ENCODE data around the gene RHOBTB3. TPM values are rescaled to one million over a fixed set of nuclear protein-coding genes. Genes with fewer than 3 reads are reported as not detected.

Gene RHOBTB3
- total and polyA plus RNA-seq, 8 donors: 13.7 to 730 (median 89.3) TPM

DNA sequence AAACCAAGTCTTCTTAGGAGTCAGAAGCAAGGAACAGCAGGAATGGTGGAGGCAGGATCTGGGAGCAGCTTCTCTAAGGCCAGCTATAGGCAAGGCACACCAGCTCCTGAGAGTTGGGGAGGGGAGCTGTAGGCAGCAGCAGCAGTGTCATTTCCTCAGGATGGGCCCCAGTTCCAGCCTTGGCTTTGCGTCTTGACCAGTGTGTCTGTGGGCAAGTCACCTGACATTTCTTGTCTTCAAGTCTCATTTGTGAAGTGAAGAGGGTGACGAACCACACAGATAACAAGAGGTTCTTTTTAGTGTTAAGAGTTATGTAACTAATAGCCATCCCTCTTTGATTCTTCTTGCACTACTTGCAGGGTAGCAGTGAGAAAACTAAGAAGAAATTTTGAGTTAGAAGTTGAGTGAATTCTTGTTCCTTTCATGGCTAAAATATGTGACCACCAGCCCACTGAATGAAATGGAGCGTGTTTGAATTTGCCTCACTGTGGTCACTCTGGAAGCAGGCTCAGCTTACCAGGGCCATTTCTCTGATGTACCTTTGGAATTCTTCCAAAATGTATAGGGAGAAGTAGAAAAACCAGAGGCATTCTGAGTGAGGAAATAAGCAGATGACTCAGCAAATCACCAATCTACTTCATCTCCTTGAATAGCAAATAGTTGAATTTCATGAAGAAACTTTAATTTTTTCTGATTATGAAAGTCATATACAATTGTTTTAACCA lies 42.4 kb downstream of the RHOBTB3 start:
- TF ChIP-seq, protein P1, sequence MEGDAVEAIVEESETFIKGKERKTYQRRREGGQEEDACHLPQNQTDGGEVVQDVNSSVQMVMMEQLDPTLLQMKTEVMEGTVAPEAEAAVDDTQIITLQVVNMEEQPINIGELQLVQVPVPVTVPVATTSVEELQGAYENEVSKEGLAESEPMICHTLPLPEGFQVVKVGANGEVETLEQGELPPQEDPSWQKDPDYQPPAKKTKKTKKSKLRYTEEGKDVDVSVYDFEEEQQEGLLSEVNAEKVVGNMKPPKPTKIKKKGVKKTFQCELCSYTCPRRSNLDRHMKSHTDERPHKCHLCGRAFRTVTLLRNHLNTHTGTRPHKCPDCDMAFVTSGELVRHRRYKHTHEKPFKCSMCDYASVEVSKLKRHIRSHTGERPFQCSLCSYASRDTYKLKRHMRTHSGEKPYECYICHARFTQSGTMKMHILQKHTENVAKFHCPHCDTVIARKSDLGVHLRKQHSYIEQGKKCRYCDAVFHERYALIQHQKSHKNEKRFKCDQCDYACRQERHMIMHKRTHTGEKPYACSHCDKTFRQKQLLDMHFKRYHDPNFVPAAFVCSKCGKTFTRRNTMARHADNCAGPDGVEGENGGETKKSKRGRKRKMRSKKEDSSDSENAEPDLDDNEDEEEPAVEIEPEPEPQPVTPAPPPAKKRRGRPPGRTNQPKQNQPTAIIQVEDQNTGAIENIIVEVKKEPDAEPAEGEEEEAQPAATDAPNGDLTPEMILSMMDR (IDR thresholded peaks at IDR 0.05): no peak
- no peak for TF ChIP-seq EP300 (IDR thresholded peaks at IDR 0.05)
- no peak for TF ChIP-seq POLR2A (IDR thresholded peaks at IDR 0.05)
- TF ChIP-seq POLR2AphosphoS5 (IDR thresholded peaks at IDR 0.05): no peak
- H3K36me3 ChIP-seq: peaks cover 7 to 19% (median 16%) of the 10 kb centered on the region in 4 donors
- H3K4me1 ChIP-seq: peaks cover 0 to 27% (median 9%) of the 10 kb centered on the region in 4 donors
- peak overlapping the region in 3 of 5 donors; percentile 5 to 71 (median 14) for H3K27ac ChIP-seq
- no peak for DNase-seq
- H3K9me3 ChIP-seq: no peaks in the 10 kb centered on the region
- 72 to 89% (median 87%) methylated on average over 3 of the region's 3 CpGs for WGBS, 5 donors
- intact Hi-C loops (cut with DNase I; ENCODE audit: low total_unique reads): no loop called here
- H3K4me3 ChIP-seq: no peak overlapping the region
- no peaks in the 10 kb centered on the region for H3K27me3 ChIP-seq

DNA sequence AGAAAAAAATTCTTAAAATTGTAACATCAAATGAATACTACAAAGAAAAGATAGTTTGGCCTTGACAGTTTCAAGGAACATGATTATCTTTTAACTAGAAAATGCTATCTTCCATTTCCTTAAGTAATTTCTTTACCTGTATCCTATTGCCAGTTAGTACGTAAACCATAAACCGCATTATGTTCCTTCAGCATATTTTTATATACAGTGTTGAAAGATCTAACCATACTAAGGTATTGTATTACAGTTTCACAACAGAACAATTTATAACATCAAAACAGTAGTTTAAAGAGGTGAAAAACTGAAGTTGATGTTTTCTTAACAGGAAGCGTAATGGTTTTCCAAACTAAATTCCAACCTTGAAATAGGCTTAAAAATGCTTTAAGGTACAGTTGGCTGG lies 46.3 kb downstream of the RHOBTB3 start:
- 95 to 98% (median 97%) methylated on average over 3 of the region's 3 CpGs for WGBS, 5 donors
- Histone ChIP-seq H3K27me3 (no peaks in the 10 kb centered on the region), H3K9me3 (no peaks in the 10 kb centered on the region), H3K4me1 (peaks cover 4 to 49% (median 27%) of the 10 kb centered on the region in 4 donors), H3K4me3 (no peak overlapping the region), H3K27ac (no peak overlapping the region), H3K36me3 (peaks cover 0 to 8% (median 2%) of the 10 kb centered on the region in 4 donors)
- DNase-seq: no peak
- TF ChIP-seq, protein P1 (IDR thresholded peaks at IDR 0.05): no peak
- TF ChIP-seq EP300 (IDR thresholded peaks at IDR 0.05) (no peak), POLR2A (IDR thresholded peaks at IDR 0.05) (no peak), POLR2AphosphoS5 (IDR thresholded peaks at IDR 0.05) (no peak)
- intact Hi-C loops (cut with DNase I; ENCODE audit: low total_unique reads): no loop called here

DNA sequence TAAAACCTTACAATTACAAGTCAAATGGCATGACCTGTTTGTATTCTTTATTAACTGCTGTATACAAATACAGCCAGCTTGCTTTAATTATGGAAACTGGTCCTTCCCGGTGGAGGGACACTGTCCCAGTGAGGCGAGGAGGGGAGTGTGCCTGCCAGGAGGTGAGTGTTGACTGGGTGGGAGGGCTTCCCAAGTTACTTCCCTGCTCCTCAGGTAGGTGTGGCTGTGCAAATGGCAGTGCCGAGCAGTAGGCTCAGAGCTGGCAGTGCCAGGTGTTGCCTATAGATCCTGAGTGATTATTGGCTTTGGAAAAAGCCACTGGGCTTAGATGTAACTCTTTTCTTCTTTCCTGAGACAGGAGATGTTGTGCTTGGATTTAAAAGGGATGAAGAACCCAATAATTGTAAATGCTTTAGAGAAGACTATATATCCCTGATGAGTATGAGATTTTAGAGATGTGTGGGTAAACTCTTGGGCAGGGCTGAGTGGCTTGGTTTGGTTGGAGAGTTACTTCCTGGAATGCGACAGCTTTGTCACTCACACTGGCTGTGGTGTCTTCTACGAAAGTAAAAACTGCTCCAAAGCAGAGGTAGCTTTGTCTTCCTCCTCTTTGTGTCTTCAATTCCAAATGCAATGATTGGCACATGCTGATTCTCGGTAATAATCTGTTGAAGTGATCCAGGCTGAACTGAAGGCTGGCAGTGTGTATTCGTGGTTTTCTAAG lies 47.7 kb downstream of the RHOBTB3 start:
- no peak for DNase-seq
- no peaks in the 10 kb centered on the region for H3K27me3 ChIP-seq
- TF ChIP-seq, protein P1 (IDR thresholded peaks at IDR 0.05): no peak
- TF ChIP-seq POLR2AphosphoS5 (IDR thresholded peaks at IDR 0.05): no peak
- TF ChIP-seq EP300 (IDR thresholded peaks at IDR 0.05): no peak
- no peak for TF ChIP-seq POLR2A (IDR thresholded peaks at IDR 0.05)
- peaks cover 0 to 11% (median 1%) of the 10 kb centered on the region in 4 donors for H3K36me3 ChIP-seq
- WGBS, 5 donors: 59 to 71% (median 68%) methylated on average over 7 of the region's 7 CpGs
- intact Hi-C loops (cut with DNase I; ENCODE audit: low total_unique reads): no loop called here
- H3K9me3 ChIP-seq: no peaks in the 10 kb centered on the region
- peaks cover 4 to 41% (median 22%) of the 10 kb centered on the region in 4 donors for H3K4me1 ChIP-seq
- H3K27ac ChIP-seq: peak overlapping the region; percentile 41 to 79 (median 62)
- H3K4me3 ChIP-seq: no peak overlapping the region

DNA sequence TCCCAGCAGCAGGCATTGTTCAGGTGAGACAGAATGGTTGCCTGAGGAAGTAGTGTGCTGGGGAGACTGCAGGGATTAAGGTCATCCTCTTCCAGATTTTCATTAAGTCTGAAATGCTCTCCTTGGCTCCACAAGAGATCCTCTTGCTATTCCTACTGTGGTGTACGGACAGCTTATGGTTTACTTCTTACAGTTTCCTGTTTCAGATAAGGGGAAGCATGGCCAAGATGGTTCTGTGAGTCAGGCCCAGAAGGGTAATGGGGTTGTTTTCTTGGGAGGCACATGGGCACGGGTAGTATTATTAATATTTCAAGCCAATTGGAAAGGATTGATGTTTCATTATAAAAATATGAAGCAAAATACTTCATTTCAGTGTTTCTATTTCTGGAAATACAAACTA lies 48.5 kb downstream of the RHOBTB3 start:
- Histone ChIP-seq H3K9me3 (no peaks in the 10 kb centered on the region), H3K27me3 (no peaks in the 10 kb centered on the region), H3K27ac (peak overlapping the region; percentile 53 to 79 (median 62)), H3K4me3 (no peak overlapping the region), H3K36me3 (peaks cover 0 to 18% (median 5%) of the 10 kb centered on the region in 4 donors), H3K4me1 (peaks cover 4 to 44% (median 22%) of the 10 kb centered on the region in 4 donors)
- no peak for DNase-seq
- TF ChIP-seq POLR2A (IDR thresholded peaks at IDR 0.05) (no peak), POLR2AphosphoS5 (IDR thresholded peaks at IDR 0.05) (no peak), EP300 (IDR thresholded peaks at IDR 0.05) (no peak)
- TF ChIP-seq, protein P1 (IDR thresholded peaks at IDR 0.05): no peak
- intact Hi-C loops (cut with DNase I; ENCODE audit: low total_unique reads): loop anchor here (10.0 kb wide), 2 partner anchors 65 to 135 kb away; partner anchors contain the start of gene RFESD
- 31 to 52% (median 41%) methylated on average over 2 of the region's 2 CpGs for WGBS, 5 donors

Data from stomach (tissue), 9 donors.